HEK293 (cell line): ENCODE results near the gene FEV.
A peak's percentile ranks its signal among the peaks of the same experiment; 100 is the strongest.

Source experiments
- CTCF ChIA-PET: fragments of 350-600 bp; formaldehyde crosslinking; extraction: SDS; loops from one replicate; lab custom pipeline; 2021; ENCODE audit warnings: antibody characterized with exemption; lab: Yijun Ruan, JAX
- POLR2A ChIA-PET: fragments of 300-600 bp; formaldehyde crosslinking; extraction: SDS; loops from one replicate; lab custom pipeline; 2020; ENCODE audit warnings: antibody characterized with exemption, inconsistent platforms; lab: Yijun Ruan, JAX
- H3K27ac ChIP-seq: fragments of 200-500 bp; sonication (Bioruptor generic); 2 replicates; pipeline ENCODE4 v1.5.1; 2014; ENCODE audit warnings: low read depth, low read length, control low read depth, inconsistent platforms; ENCODE audit errors: extremely low read depth
- H3K36me3 ChIP-seq, 2 experiments: fragments of 200-500 bp in 1 of 2; sonication (Bioruptor generic) in 1 of 2; 1 replicate in 1 of 2; 2 replicates in 1 of 2; pipeline ENCODE4 v1.5.1; 2014 to 2017; ENCODE audit warnings: inconsistent platforms in 2 of 2, low read length in 2 of 2; ENCODE audit not compliant: control insufficient read depth in 2 of 2, insufficient read depth in 1 of 2
- H3K4me1 ChIP-seq: fragments of 200-500 bp; sonication (Bioruptor generic); 2 replicates; pipeline ENCODE4 v1.5.1; 2014; ENCODE audit warnings: mild to moderate bottlenecking, low read length, inconsistent platforms; ENCODE audit not compliant: control insufficient read depth, insufficient read depth
- H3K4me3 ChIP-seq: 2 replicates; pipeline ENCODE4 v1.5.1; 2011; ENCODE audit warnings: low read depth, mild to moderate bottlenecking, control low read depth, low read length, moderate library complexity
- H3K9me3 ChIP-seq: fragments of 200-500 bp; sonication (Bioruptor generic); 2 replicates; pipeline ENCODE4 v1.5.1; 2014; ENCODE audit warnings: low read depth, low read length, inconsistent platforms; ENCODE audit not compliant: control insufficient read depth, insufficient read depth
- ATF2 ChIP-seq: fragments of 450-650 bp; formaldehyde crosslinking; IDR thresholded peaks from 2 replicates; pipeline ENCODE4 v1.5.1; 2016; ENCODE audit warnings: missing biosample characterization, missing genetic modification characterization, low read depth
- BCL11B ChIP-seq: fragments of 450-650 bp; formaldehyde crosslinking; IDR thresholded peaks from 2 replicates; pipeline ENCODE4 v1.5.1; 2016; ENCODE audit warnings: low read depth, missing biosample characterization, missing genetic modification characterization
- EGR2 ChIP-seq: fragments of 450-650 bp; formaldehyde crosslinking; IDR thresholded peaks from 2 replicates; pipeline ENCODE4 v1.5.1; 2016; ENCODE audit warnings: low read depth, missing biosample characterization, missing genetic modification characterization
- ELK4 ChIP-seq: IDR thresholded peaks from 2 replicates; pipeline ENCODE4 v1.6.1; 2011; ENCODE audit warnings: mild to moderate bottlenecking, low read depth, low read length, borderline replicate concordance
- FEZF1 ChIP-seq: fragments of 450-650 bp; formaldehyde crosslinking; IDR thresholded peaks from 2 replicates; pipeline ENCODE4 v1.5.1; 2016; ENCODE audit warnings: missing biosample characterization, missing genetic modification characterization
- KLF1 ChIP-seq: fragments of 450-650 bp; formaldehyde crosslinking; IDR thresholded peaks from 2 replicates; pipeline ENCODE4 v1.5.1; 2016; ENCODE audit warnings: missing biosample characterization, missing genetic modification characterization
- KLF17 ChIP-seq: fragments of 450-650 bp; formaldehyde crosslinking; IDR thresholded peaks from 2 replicates; pipeline ENCODE4 v1.5.1; 2016; ENCODE audit warnings: missing biosample characterization, missing genetic modification characterization
- ZEB2 ChIP-seq: fragments of 450-650 bp; formaldehyde crosslinking; IDR thresholded peaks from 2 replicates; pipeline ENCODE4 v1.5.1; 2016; ENCODE audit warnings: missing biosample characterization, missing genetic modification characterization
- ZFHX2 ChIP-seq: fragments of 450-650 bp; formaldehyde crosslinking; conservative IDR thresholded peaks from 2 replicates; pipeline ENCODE4 v1.5.1; 2016; ENCODE audit warnings: missing biosample characterization, missing genetic modification characterization
- ZFP37 ChIP-seq: fragments of 450-650 bp; formaldehyde crosslinking; IDR thresholded peaks from 2 replicates; pipeline ENCODE4 v1.5.1; 2016; ENCODE audit warnings: missing biosample characterization, missing genetic modification characterization
- ZNF10 ChIP-seq: fragments of 450-650 bp; formaldehyde crosslinking; IDR thresholded peaks from 2 replicates; pipeline ENCODE4 v1.5.1; 2017; ENCODE audit warnings: missing biosample characterization, missing genetic modification characterization
- ZNF121 ChIP-seq: fragments of 450-650 bp; formaldehyde crosslinking; IDR thresholded peaks from 2 replicates; pipeline ENCODE4 v1.5.1; 2016; ENCODE audit warnings: missing biosample characterization, missing genetic modification characterization
- ZNF2 ChIP-seq: fragments of 450-650 bp; formaldehyde crosslinking; IDR thresholded peaks from 2 replicates; pipeline ENCODE4 v1.5.1; 2016; ENCODE audit warnings: missing biosample characterization, missing genetic modification characterization
- ZNF341 ChIP-seq: fragments of 450-650 bp; formaldehyde crosslinking; IDR thresholded peaks from 2 replicates; pipeline ENCODE4; 2016; ENCODE audit warnings: low read depth, missing biosample characterization, missing genetic modification characterization
- ZNF549 ChIP-seq: fragments of 450-650 bp; IDR thresholded peaks from 2 replicates; pipeline ENCODE4 v1.5.1; 2018; ENCODE audit warnings: missing biosample characterization, missing genetic modification characterization, mild to moderate bottlenecking, inconsistent platforms, moderate library complexity
- ZNF555 ChIP-seq: fragments of 450-650 bp; formaldehyde crosslinking; conservative IDR thresholded peaks from 2 replicates; pipeline ENCODE4 v1.5.1; 2017; ENCODE audit warnings: missing biosample characterization, mild to moderate bottlenecking, missing genetic modification characterization, inconsistent platforms
- ZNF623 ChIP-seq: fragments of 450-650 bp; formaldehyde crosslinking; IDR thresholded peaks from 2 replicates; pipeline ENCODE4 v1.5.1; 2016; ENCODE audit warnings: missing biosample characterization, missing genetic modification characterization
- ZNF639 ChIP-seq: fragments of 450-650 bp; formaldehyde crosslinking; IDR thresholded peaks from 2 replicates; pipeline ENCODE4 v1.5.1; 2016; ENCODE audit warnings: missing biosample characterization, missing genetic modification characterization
- ZNF701 ChIP-seq: fragments of 450-650 bp; formaldehyde crosslinking; IDR thresholded peaks from 2 replicates; pipeline ENCODE4 v1.5.1; 2016; ENCODE audit warnings: missing biosample characterization, missing genetic modification characterization

The FEV gene

GRCh38 chr2:219001577-219002394, 16.8 kb upstream of the FEV start:
- Histone ChIP-seq H3K4me3 (peak overlapping the region; percentile 28), H3K36me3 (no peaks in the 10 kb centered on the region), H3K9me3 (no peaks in the 10 kb centered on the region), H3K27ac (no peak overlapping the region), H3K4me1 (no peaks in the 10 kb centered on the region)
- CTCF ChIA-PET: interaction anchor here (0.5 to 3.9 kb wide), 38 partner anchors 8 to 1518 kb away, joined by 3 to 31 read pairs (median 4); partner anchors contain the start of gene CDK5R2
- TF ChIP-seq EGR2 (tag by site-specific recombination): peak; percentile 84
- TF ChIP-seq ZNF639: no peak
- TF ChIP-seq ZFHX2 (tag by site-specific recombination): peak; percentile 80
- TF ChIP-seq KLF1 (tag by site-specific recombination): peak; percentile 90
- TF ChIP-seq KLF17 (tag by site-specific recombination): 0 out of 2 replicates have a peak, but pooled peaks have one; percentile 46
- TF ChIP-seq ZEB2 (tag by site-specific recombination): no peak
- TF ChIP-seq ZNF623 (tag by site-specific recombination): no peak
- POLR2A ChIA-PET: interaction anchor here (0.5 kb wide), 1 partner anchor 242 kb away, joined by 3 read pairs; no protein-coding TSS in a partner anchor

GRCh38 chr2:219001100-219001576, 16.2 kb upstream of the FEV start:
- H3K27ac ChIP-seq: no peak overlapping the region
- POLR2A ChIA-PET: interaction anchor here (0.5 kb wide), 1 partner anchor 242 kb away, joined by 3 read pairs; no protein-coding TSS in a partner anchor
- TF ChIP-seq ELK4 (no peak), ZNF121 (no peak), ZNF701 (tag by site-specific recombination) (no peak), ZNF549 (tag by site-specific recombination) (no peak), ATF2 (tag by site-specific recombination) (no peak), ZNF2 (tag by site-specific recombination) (no peak), ZNF10 (no peak), BCL11B (tag by site-specific recombination) (no peak), ZFP37 (tag by site-specific recombination) (no peak), FEZF1 (no peak), EGR2 (tag by site-specific recombination) (no peak), ZNF555 (tag by site-specific recombination) (no peak), ZNF341 (tag by site-specific recombination) (no peak)
- CTCF ChIA-PET: interaction anchor here (0.5 to 3.9 kb wide), 10 partner anchors 10 to 205 kb away, joined by 3 to 31 read pairs (median 7); partner anchors contain the start of gene CDK5R2
- no peaks in the 10 kb centered on the region for H3K36me3 ChIP-seq
- no peaks in the 10 kb centered on the region for H3K9me3 ChIP-seq
- no peaks in the 10 kb centered on the region for H3K4me1 ChIP-seq
- no peak overlapping the region for H3K4me3 ChIP-seq
